Hepatocyte (in vitro differentiated cells): ENCODE results near the gene IL4R. TPM values are rescaled to one million over a fixed set of nuclear protein-coding genes. Genes with fewer than 3 reads are reported as not detected.
"Not testable (repeated sequence)": the region's sequence is repeated elsewhere in the genome, so short reads cannot be mapped to it uniquely, and the experiment has no call there.

Source experiments
- DNase-seq: peaks from one replicate; pipeline ENCODE4 v3.0.0-alpha.2; 2016; ENCODE audit warnings: low spot score
- H2AFZ ChIP-seq: fragments of 200-600 bp; sonication (generic); 2 replicates; pipeline ENCODE4 v1.6.0; 2016; ENCODE audit warnings: antibody characterized with exemption, mild to moderate bottlenecking
- H3K27ac ChIP-seq: fragments of 200-600 bp; sonication (generic); 2 replicates; pipeline ENCODE4 v1.5.1; 2016; ENCODE audit warnings: mild to moderate bottlenecking
- H3K27me3 ChIP-seq: fragments of 200-600 bp; sonication (generic); 2 replicates; pipeline ENCODE4 v1.6.1; 2016
- H3K36me3 ChIP-seq: fragments of 200-600 bp; sonication (generic); replicated peaks from 2 replicates; pipeline ENCODE4 v1.5.1; 2016; ENCODE audit warnings: low read depth; ENCODE audit not compliant: insufficient read depth
- H3K4me1 ChIP-seq: fragments of 200-600 bp; sonication (generic); 2 replicates; pipeline ENCODE4 v1.5.1; 2016; ENCODE audit warnings: mild to moderate bottlenecking, moderate library complexity; ENCODE audit not compliant: insufficient read depth
- H3K4me2 ChIP-seq: fragments of 200-600 bp; sonication (generic); 2 replicates; pipeline ENCODE4 v1.6.0; 2016
- H3K4me3 ChIP-seq: fragments of 200-600 bp; sonication (generic); 2 replicates; pipeline ENCODE4 v1.5.1; 2016; ENCODE audit warnings: mild to moderate bottlenecking
- H3K79me2 ChIP-seq: fragments of 200-600 bp; sonication (generic); 2 replicates; pipeline ENCODE4 v1.6.0; 2017; ENCODE audit warnings: mild to moderate bottlenecking
- H3K9me2 ChIP-seq: fragments of 200-600 bp; sonication (generic); replicated peaks from 2 replicates; pipeline ENCODE4 v1.6.0; 2017; ENCODE audit warnings: mild to moderate bottlenecking; ENCODE audit not compliant: insufficient read depth
- H3K9me3 ChIP-seq: fragments of 200-600 bp; sonication (generic); 2 replicates; pipeline ENCODE4 v1.5.1; 2016; ENCODE audit warnings: low read depth, mild to moderate bottlenecking
- H4K20me1 ChIP-seq: fragments of 200-600 bp; sonication (generic); 2 replicates; pipeline ENCODE4 v1.6.0; 2016; ENCODE audit warnings: mild to moderate bottlenecking; ENCODE audit not compliant: insufficient read depth, poor library complexity, severe bottlenecking
- EZH2 ChIP-seq: fragments of 200-600 bp; sonication (generic); IDR thresholded peaks from 2 replicates; pipeline ENCODE4 v1.6.1; 2016; ENCODE audit warnings: antibody characterized with exemption, mild to moderate bottlenecking, borderline replicate concordance
- EZH2phosphoT487 ChIP-seq: fragments of 200-600 bp; sonication (generic); IDR thresholded peaks from one replicate; pipeline ENCODE4 v1.6.1; 2018; ENCODE audit warnings: antibody characterized with exemption, mild to moderate bottlenecking, low read depth, moderate library complexity; ENCODE audit not compliant: unreplicated experiment, severe bottlenecking
- WGBS: methylation state at CpG from one replicate; pipeline ENCODE4 v1.1.6; 2016; ENCODE audit warnings: low lambda C conversion rate; ENCODE audit errors: missing lambda C conversion rate; 5-methylcytosine and 5-hydroxymethylcytosine counted together
- polyA plus RNA-seq: library from polyadenylated mRNA; unstranded; fragments of >200 nt; fragmentation: Nextera tagmentation; extraction: Ambion mirVana; gene quantifications from 2 replicates; pipeline ENCODE4 v1.2.1, GENCODE V29; 2016
- total RNA-seq: library from RNA; depleted of rRNA; stranded (reverse); fragments of >200 nt; gene quantifications from 2 replicates; pipeline ENCODE4 v1.2.3, GENCODE V29; 2014
- TF ChIP-seq, protein P1 (sequence below): fragments of 200-600 bp; sonication (generic); IDR thresholded peaks from 2 replicates; pipeline ENCODE4 v1.5.1; 2016; ENCODE audit warnings: antibody characterized with exemption, mild to moderate bottlenecking; ENCODE audit not compliant: poor library complexity

The IL4R gene
- total and polyA plus RNA-seq, 2 experiments from 2014 or later, result 22.3 to 23.6 TPM

DNA sequence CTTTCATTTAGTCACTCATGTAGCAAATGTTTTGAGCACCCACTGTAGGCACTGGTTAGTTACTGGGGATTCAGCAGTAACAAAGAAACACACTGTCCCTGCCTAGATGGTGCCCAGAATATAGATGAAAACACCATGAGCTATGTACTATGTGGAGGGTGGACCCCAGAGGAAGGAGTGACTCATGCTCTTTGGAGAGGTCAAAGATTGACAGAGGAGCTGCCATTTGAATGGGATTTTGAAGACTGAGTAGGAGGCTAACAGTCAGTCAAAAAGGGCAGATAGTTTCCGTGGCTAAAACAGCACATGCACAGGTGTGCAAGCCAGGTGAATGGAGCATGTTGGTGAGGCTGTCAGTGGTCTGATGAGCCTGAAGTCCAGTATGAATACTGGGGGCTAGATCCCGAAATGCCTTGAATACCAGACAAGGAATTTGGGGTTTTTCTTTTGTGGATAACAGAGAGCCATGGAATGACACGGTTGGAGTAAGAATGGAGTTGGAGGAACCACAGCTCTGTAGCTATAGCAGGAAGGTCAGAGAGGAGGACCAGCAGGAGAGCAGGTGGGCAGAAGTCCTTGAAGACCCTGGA, 94.3 kb downstream of the IL4R start:
- TF ChIP-seq, protein P1, sequence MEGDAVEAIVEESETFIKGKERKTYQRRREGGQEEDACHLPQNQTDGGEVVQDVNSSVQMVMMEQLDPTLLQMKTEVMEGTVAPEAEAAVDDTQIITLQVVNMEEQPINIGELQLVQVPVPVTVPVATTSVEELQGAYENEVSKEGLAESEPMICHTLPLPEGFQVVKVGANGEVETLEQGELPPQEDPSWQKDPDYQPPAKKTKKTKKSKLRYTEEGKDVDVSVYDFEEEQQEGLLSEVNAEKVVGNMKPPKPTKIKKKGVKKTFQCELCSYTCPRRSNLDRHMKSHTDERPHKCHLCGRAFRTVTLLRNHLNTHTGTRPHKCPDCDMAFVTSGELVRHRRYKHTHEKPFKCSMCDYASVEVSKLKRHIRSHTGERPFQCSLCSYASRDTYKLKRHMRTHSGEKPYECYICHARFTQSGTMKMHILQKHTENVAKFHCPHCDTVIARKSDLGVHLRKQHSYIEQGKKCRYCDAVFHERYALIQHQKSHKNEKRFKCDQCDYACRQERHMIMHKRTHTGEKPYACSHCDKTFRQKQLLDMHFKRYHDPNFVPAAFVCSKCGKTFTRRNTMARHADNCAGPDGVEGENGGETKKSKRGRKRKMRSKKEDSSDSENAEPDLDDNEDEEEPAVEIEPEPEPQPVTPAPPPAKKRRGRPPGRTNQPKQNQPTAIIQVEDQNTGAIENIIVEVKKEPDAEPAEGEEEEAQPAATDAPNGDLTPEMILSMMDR, result no peak
- TF ChIP-seq EZH2phosphoT487, result no peak
- TF ChIP-seq EZH2, result no peak
- Histone ChIP-seq H3K79me2 (no peaks in the 10 kb centered on the region), H3K4me2 (no peak overlapping the region), H3K4me3 (no peak overlapping the region), H3K4me1 (no peaks in the 10 kb centered on the region), H3K9me3 (no peaks in the 10 kb centered on the region), H2AFZ (no peak overlapping the region), H3K27ac (no peak overlapping the region), H3K27me3 (no peaks in the 10 kb centered on the region), H4K20me1 (no peaks in the 10 kb centered on the region), H3K36me3 (no peaks in the 10 kb centered on the region), H3K9me2 (no peaks in the 10 kb centered on the region)
- DNase-seq, result no peak
- 80% methylated on average over 3 of the region's 3 CpGs for WGBS

GRCh38 chr16:27408602-27409031, 94.8 kb downstream of the IL4R start:
- TF ChIP-seq, protein P1, result no peak
- TF ChIP-seq EZH2 (no peak), EZH2phosphoT487 (no peak)
- Histone ChIP-seq H3K4me3 (no peak overlapping the region), H3K9me2 (no peaks in the 10 kb centered on the region), H3K4me2 (no peak overlapping the region), H3K79me2 (no peaks in the 10 kb centered on the region), H4K20me1 (no peaks in the 10 kb centered on the region), H3K27ac (no peak overlapping the region), H3K27me3 (no peaks in the 10 kb centered on the region), H3K9me3 (no peaks in the 10 kb centered on the region), H2AFZ (no peak overlapping the region), H3K4me1 (no peaks in the 10 kb centered on the region), H3K36me3 (no peaks in the 10 kb centered on the region)
- WGBS, result 91% methylated on average over 6 of the region's 6 CpGs
- no peak for DNase-seq

DNA sequence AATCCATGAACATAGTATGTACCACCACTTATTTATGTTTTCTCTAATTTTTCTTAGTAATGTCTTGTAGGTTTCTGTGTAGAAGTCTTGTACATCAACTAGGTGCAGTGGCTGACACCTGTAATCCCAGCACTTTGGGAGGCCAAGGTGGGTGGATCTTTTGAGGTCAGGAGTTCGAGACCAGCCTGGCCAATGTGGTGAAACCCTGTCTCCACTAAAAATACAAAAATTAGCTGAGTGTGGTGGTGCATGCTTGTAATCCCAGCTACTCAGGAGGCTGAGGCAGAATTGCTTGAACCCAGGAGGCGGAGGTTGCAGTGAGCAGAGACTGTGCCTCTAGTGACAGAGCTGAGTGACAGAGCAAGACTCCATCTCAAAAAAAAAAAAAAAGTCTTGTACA, 96.2 kb downstream of the IL4R start:
- 72% methylated on average over 2 of the region's 2 CpGs for WGBS
- H2AFZ ChIP-seq, H3K9me3 ChIP-seq, H3K4me2 ChIP-seq, H3K79me2 ChIP-seq, H3K4me1 ChIP-seq, H3K27me3 ChIP-seq, H3K4me3 ChIP-seq, H3K27ac ChIP-seq, H4K20me1 ChIP-seq, H3K9me2 ChIP-seq, H3K36me3 ChIP-seq, DNase-seq: not testable (repeated sequence)

DNA sequence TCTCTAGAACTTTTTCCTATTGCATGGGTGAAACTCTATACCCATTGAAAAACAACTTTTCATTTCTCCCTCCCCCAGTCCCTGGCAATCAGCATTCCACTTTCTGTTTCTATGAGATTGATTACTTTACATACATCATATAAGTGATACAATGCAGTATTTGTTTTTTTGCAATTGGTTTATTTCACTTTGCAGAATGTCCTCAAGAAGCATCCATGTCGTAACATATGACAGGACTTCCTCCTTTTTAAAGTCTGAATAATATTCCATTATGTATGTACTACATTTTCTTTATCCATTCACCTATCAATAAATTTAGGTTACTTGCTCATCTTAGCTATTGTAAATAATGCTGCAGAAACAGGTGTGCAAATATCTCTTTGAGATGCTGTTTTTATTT, 97.0 kb downstream of the IL4R start:
- Histone ChIP-seq H3K27ac (no peak overlapping the region), H3K4me3 (no peak overlapping the region), H3K27me3 (no peaks in the 10 kb centered on the region), H2AFZ (no peak overlapping the region), H4K20me1 (no peaks in the 10 kb centered on the region), H3K4me1 (no peaks in the 10 kb centered on the region), H3K79me2 (no peaks in the 10 kb centered on the region), H3K9me2 (no peaks in the 10 kb centered on the region), H3K4me2 (no peak overlapping the region), H3K9me3 (no peaks in the 10 kb centered on the region), H3K36me3 (no peaks in the 10 kb centered on the region)
- 97% methylated on average over 1 of the region's 1 CpG for WGBS
- DNase-seq, result no peak
- TF ChIP-seq EZH2, result no peak
- TF ChIP-seq EZH2phosphoT487, result no peak
- TF ChIP-seq, protein P1, result no peak
